ENCODE measurements around the gene NIM1K. TPM values are rescaled to one million over a fixed set of nuclear protein-coding genes. Genes with fewer than 3 reads are reported as not detected.

The NIM1K gene
- total RNA-seq (2013), result 0.06 TPM
- polyA plus RNA-seq, result under 1 TPM in 1 of 3 donors, not detected in 2; 0.13 TPM
- 0.48 TPM in 1 of 2 replicates, not detected in the other for polyA minus RNA-seq
- 0.21 to 1.5 (median 0.43) reads per million in 11 experiments for total RNA-seq

GRCh38 chr5:43191740-43192557 is at the start of gene NIM1K:
Gene NIM1K (plus strand): TSS chr5:43192225. CDS start chr5:43245776, 53,551 bp downstream.
- Mint-ChIP-seq H3K9me3 (peaks cover 1 to 13% (median 7%) of the 10 kb centered on the region in 7 donors), H3K4me1 (peaks cover 28% of the 10 kb centered on the region), H3K4me3 (peak within 1 kb of the TSS; percentile 82 to 90), H3K27ac (peak within 1 kb of the TSS; percentile 57 to 89 (median 84)), H3K27me3 (ENCODE audit: low read depth in 3 of 3) (peaks cover 35 to 47% (median 42%) of the 10 kb centered on the region in 3 donors), H3K36me3 (peaks cover 0 to 2% of the 10 kb centered on the region in 2 donors)
- Histone ChIP-seq H3K36me3 (replicated peaks in 1 of 2; ENCODE audit: control insufficient read depth in 1 of 2, insufficient read depth in 2 of 2, low read length in 2 of 2) (no peaks in the 10 kb centered on the region), H4K20me1 (ENCODE audit: insufficient read depth, low read length) (no peaks in the 10 kb centered on the region), H3K4me2 (replicated peaks; ENCODE audit: extremely low read depth, low read length, poor library complexity, severe bottlenecking) (peak within 1 kb of the TSS; percentile 79), H2AFZ (ENCODE audit: insufficient read depth, low read depth, low read length, poor library complexity, severe bottlenecking) (peak within 1 kb of the TSS; percentile 70), H3K4me1 (ENCODE audit: control insufficient read depth in 1 of 2, insufficient read depth in 2 of 2, low read length in 2 of 2) (peaks cover 24 to 29% of the 10 kb centered on the region in 2 donors), H3K79me2 (ENCODE audit: insufficient read depth, low read length) (no peaks in the 10 kb centered on the region), H3K4me3 (replicated peaks in 1 of 3; ENCODE audit: low read depth in 2 of 3, low read length in 3 of 3) (peak within 1 kb of the TSS; percentile 21 to 64 (median 25)), H3K9me3 (replicated peaks in 1 of 2; ENCODE audit: control insufficient read depth in 1 of 2, insufficient read depth in 1 of 2, low read length in 2 of 2) (no peaks in the 10 kb centered on the region), H3K27ac (ENCODE audit: low read depth in 1 of 2, low read length in 2 of 2) (peak within 1 kb of the TSS in 1 of 2 donors; percentile 40), H3K9ac (ENCODE audit: insufficient read depth, low read length, poor library complexity, severe bottlenecking) (peak within 1 kb of the TSS; percentile 55), H3K27me3 (ENCODE audit: control insufficient read depth in 2 of 2, insufficient read depth in 2 of 2, low read length in 2 of 2) (peaks cover 25 to 33% of the 10 kb centered on the region in 2 donors)
- peak; percentile 38 to 80 (median 52) for DNase-seq
- intact Hi-C loops (cut with micrococcal nuclease), result loop anchor here (5.0 to 10.0 kb wide), 5 partner anchors 67 to 240 kb away; partner anchors contain the start of gene ZNF131 (in 2 of the 2)
- TF ChIP-seq CTCF (IDR thresholded peaks at IDR 0.05), result no peak
- WGBS (ENCODE audit: insufficient coverage), result under 1% methylated on average over 32 of the region's 64 CpGs

- Mint-ChIP-seq H3K9me3 (peaks cover 0 to 2% (median 0%) of the 10 kb centered on the region in 7 donors), H3K4me1 (no peaks in the 10 kb centered on the region), H3K27ac (no peak overlapping the region), H3K27me3 (ENCODE audit: low read depth in 3 of 3) (no peaks in the 10 kb centered on the region), H3K4me3 (no peak overlapping the region), H3K36me3 (peaks cover 33 to 71% of the 10 kb centered on the region in 2 donors)
- Histone ChIP-seq H2AFZ (ENCODE audit: insufficient read depth, low read depth, low read length, poor library complexity, severe bottlenecking) (no peak overlapping the region), H3K27me3 (ENCODE audit: control insufficient read depth in 2 of 2, insufficient read depth in 2 of 2, low read length in 2 of 2) (no peaks in the 10 kb centered on the region), H3K79me2 (ENCODE audit: insufficient read depth, low read length) (peaks cover 19% of the 10 kb centered on the region), H3K4me2 (replicated peaks; ENCODE audit: extremely low read depth, low read length, poor library complexity, severe bottlenecking) (no peak overlapping the region), H3K27ac (ENCODE audit: low read depth in 1 of 2, low read length in 2 of 2) (no peak overlapping the region), H3K9me3 (replicated peaks in 1 of 2; ENCODE audit: control insufficient read depth in 1 of 2, insufficient read depth in 1 of 2, low read length in 2 of 2) (no peaks in the 10 kb centered on the region), H3K9ac (ENCODE audit: insufficient read depth, low read length, poor library complexity, severe bottlenecking) (no peak overlapping the region), H3K4me3 (replicated peaks in 1 of 3; ENCODE audit: low read depth in 2 of 3, low read length in 3 of 3) (no peak overlapping the region), H3K36me3 (replicated peaks in 1 of 2; ENCODE audit: control insufficient read depth in 1 of 2, insufficient read depth in 2 of 2, low read length in 2 of 2) (peaks cover 27 to 76% of the 10 kb centered on the region in 2 donors), H3K4me1 (ENCODE audit: control insufficient read depth in 1 of 2, insufficient read depth in 2 of 2, low read length in 2 of 2) (no peaks in the 10 kb centered on the region), H4K20me1 (ENCODE audit: insufficient read depth, low read length) (no peaks in the 10 kb centered on the region)
- 100% methylated on average over 1 of the region's 3 CpGs for WGBS (ENCODE audit: insufficient coverage)
- TF ChIP-seq CTCF (IDR thresholded peaks at IDR 0.05), result no peak
- intact Hi-C loops (cut with micrococcal nuclease), result no loop called here
- no peak for DNase-seq
Measured at GRCh38 chr5:43145071-43145470, 47.0 kb upstream of the NIM1K start.

All from CD14-positive monocyte (primary cell).